Activated CD8-positive, alpha-beta memory T cell treated with anti-CD3 and anti-CD28 coated beads for 36 hours (primary cell): ENCODE results near the gene HSD17B12. TPM values are rescaled to one million over a fixed set of nuclear protein-coding genes. Genes with fewer than 3 reads are reported as not detected.

ENCODE experiments used
- CTCF ChIA-PET: fragments of 350-600 bp; sonication (Branson Sonifier 250); formaldehyde crosslinking; loops from one replicate; lab custom pipeline; 2021; ENCODE audit warnings: antibody characterized with exemption; lab: Charles Lee
- POLR2A ChIA-PET: fragments of 350-600 bp; sonication (Branson Sonifier 250); formaldehyde crosslinking; loops from one replicate; lab custom pipeline; 2021; ENCODE audit warnings: antibody characterized with exemption; lab: Charles Lee
- total RNA-seq, 2 experiments: library from RNA; stranded (reverse); gene quantifications; one replicate each; pipeline ENCODE4 v1.2.3, GENCODE V29; 2021

Gene HSD17B12
- total RNA-seq, 2 experiments from 2014 or later: 39.9 to 43.7 TPM

GRCh38 chr11:43895601-43896000 lies 215.1 kb downstream of the HSD17B12 start:
- ChIA-PET POLR2A (no interaction called here), CTCF (no interaction called here)

- CTCF ChIA-PET: no interaction called here
Measured at GRCh38 chr11:43898574-43898973, 218.0 kb downstream of the HSD17B12 start.

GRCh38 chr11:43899094-43899493 lies 218.6 kb downstream of the HSD17B12 start:
- ChIA-PET CTCF (interaction anchor here (1.6 kb wide), 1 partner anchor 9 kb away, joined by 6 read pairs; no protein-coding TSS in a partner anchor), POLR2A (no interaction called here)

More at GRCh38 chr11:43898574-43898973, 218.0 kb downstream of the HSD17B12 start:
- POLR2A ChIA-PET: no interaction called here

DNA sequence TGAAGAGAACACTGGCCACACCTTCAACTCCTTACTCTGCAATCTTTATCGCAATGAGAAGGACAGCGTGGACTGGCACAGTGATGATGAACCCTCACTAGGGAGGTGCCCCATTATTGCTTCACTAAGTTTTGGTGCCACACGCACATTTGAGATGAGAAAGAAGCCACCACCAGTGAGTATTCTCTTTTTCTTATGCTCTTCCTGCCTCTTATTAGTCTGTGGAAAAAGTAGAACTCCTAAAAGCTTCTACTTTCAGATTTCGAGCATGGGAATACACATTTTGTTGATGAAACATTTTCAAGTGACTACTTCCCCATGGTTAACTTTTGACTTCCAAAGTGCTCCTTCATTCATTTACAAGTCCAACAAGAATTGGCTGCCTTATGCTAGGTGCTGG lies 221.0 kb downstream of the HSD17B12 start:
- ChIA-PET CTCF (no interaction called here), POLR2A (no interaction called here)

GRCh38 chr11:43903078-43903477 lies 222.5 kb downstream of the HSD17B12 start:
- CTCF ChIA-PET: interaction anchor here (1.9 to 3.5 kb wide), 2 partner anchors 11 to 13 kb away, joined by 7 to 11 read pairs; no protein-coding TSS in a partner anchor
- POLR2A ChIA-PET: no interaction called here

GRCh38 chr11:43903969-43904368 lies 223.4 kb downstream of the HSD17B12 start:
- CTCF ChIA-PET: interaction anchor here (1.0 to 3.5 kb wide), 3 partner anchors 10 to 52 kb away, joined by 4 to 11 read pairs (median 7); no protein-coding TSS in a partner anchor
- POLR2A ChIA-PET: no interaction called here

GRCh38 chr11:43904742-43905535 lies 224.4 kb downstream of the HSD17B12 start:
- ChIA-PET CTCF (interaction anchor here (0.7 to 3.5 kb wide), 4 partner anchors 9 to 594 kb away, joined by 3 to 11 read pairs (median 5); no protein-coding TSS in a partner anchor), POLR2A (interaction anchor here (0.7 kb wide), 1 partner anchor 231 kb away, joined by 3 read pairs; no protein-coding TSS in a partner anchor)

GRCh38 chr11:43905813-43906241 lies 225.3 kb downstream of the HSD17B12 start:
- POLR2A ChIA-PET: no interaction called here
- CTCF ChIA-PET: interaction anchor here (3.5 kb wide), 1 partner anchor 15 kb away, joined by 11 read pairs; no protein-coding TSS in a partner anchor

Other genes starting within 250 kb of the HSD17B12 start
- gene ALKBH3, start 200.1 kb downstream of the HSD17B12 start, total RNA-seq: 10 to 100 TPM; 48.1 to 49.7 TPM